Measurements from ENCODE around the gene VPS37D.

GRCh38 chr7:73681031-73681430, 13.4 kb downstream of the VPS37D start:
- no peak for TF ChIP-seq CTCF (tag by site-specific recombination; IDR thresholded peaks at IDR 0.05)
- no peak for TF ChIP-seq ZBTB49 (tag by site-specific recombination; IDR thresholded peaks at IDR 0.05; ENCODE audit: low read depth)
- no peak for TF ChIP-seq ZNF133 (tag by site-specific recombination; IDR thresholded peaks at IDR 0.05)
- TF ChIP-seq ZBTB7A (tag by site-specific recombination; IDR thresholded peaks at IDR 0.05; ENCODE audit: low read depth), result no peak
- TF ChIP-seq ZNF23 (tag by site-specific recombination; IDR thresholded peaks at IDR 0.05; ENCODE audit: borderline replicate concordance), result no peak
- no peak for TF ChIP-seq ZNF530 (tag by site-specific recombination; IDR thresholded peaks at IDR 0.05; ENCODE audit: low read depth)

Data from HEK293 (cell line).